OCI-LY3 (cell line): ENCODE data around the gene ART1.

ENCODE experiments used
- EZH2phosphoT487 ChIP-seq: fragments of 200-600 bp; shearing (Covaris generic); IDR thresholded peaks from 2 replicates; pipeline ENCODE4 v1.6.1; 2018; ENCODE audit warnings: antibody characterized with exemption, mixed run types, low read depth
- TF ChIP-seq, protein P1 (sequence below): fragments of 200-600, 300-600 bp; sonication (generic); IDR thresholded peaks from 2 replicates; pipeline ENCODE4 v1.5.1; 2014; ENCODE audit warnings: antibody characterized with exemption, low read length, low read depth

GRCh38 chr11:3642071-3642951 lies 2.6 kb upstream of the ART1 start:
- TF ChIP-seq, protein P1, sequence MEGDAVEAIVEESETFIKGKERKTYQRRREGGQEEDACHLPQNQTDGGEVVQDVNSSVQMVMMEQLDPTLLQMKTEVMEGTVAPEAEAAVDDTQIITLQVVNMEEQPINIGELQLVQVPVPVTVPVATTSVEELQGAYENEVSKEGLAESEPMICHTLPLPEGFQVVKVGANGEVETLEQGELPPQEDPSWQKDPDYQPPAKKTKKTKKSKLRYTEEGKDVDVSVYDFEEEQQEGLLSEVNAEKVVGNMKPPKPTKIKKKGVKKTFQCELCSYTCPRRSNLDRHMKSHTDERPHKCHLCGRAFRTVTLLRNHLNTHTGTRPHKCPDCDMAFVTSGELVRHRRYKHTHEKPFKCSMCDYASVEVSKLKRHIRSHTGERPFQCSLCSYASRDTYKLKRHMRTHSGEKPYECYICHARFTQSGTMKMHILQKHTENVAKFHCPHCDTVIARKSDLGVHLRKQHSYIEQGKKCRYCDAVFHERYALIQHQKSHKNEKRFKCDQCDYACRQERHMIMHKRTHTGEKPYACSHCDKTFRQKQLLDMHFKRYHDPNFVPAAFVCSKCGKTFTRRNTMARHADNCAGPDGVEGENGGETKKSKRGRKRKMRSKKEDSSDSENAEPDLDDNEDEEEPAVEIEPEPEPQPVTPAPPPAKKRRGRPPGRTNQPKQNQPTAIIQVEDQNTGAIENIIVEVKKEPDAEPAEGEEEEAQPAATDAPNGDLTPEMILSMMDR, result no peak
- TF ChIP-seq EZH2phosphoT487, result no peak
